Esophagus squamous epithelium (tissue), 5 donors: ENCODE measurements around the gene TK2. TPM values are rescaled to one million over a fixed set of nuclear protein-coding genes. Genes with fewer than 3 reads are reported as not detected.
"Not testable (repeated sequence)": the region's sequence is repeated elsewhere in the genome, so short reads cannot be mapped to it uniquely, and the experiment has no call there.

Experiments
- DNase-seq: peaks from one replicate; lab custom pipeline; 2025; lab: John Stamatoyannopoulos, UW
- H3K27ac ChIP-seq, 4 donors: fragments of 200-600 bp; sonication (generic); one replicate each; pipeline ENCODE4 v1.5.1; 2016 to 2019; ENCODE audit warnings: mild to moderate bottlenecking in 1 of 4
- H3K27me3 ChIP-seq, 4 donors: fragments of 200-600 bp; sonication (generic); 1 replicate in 3 of 4; 2 replicates in 1 of 4; pipeline versions ENCODE4 v1.5.1 to v1.6.0; 2017 to 2021; ENCODE audit warnings: antibody characterized with exemption in 1 of 4
- H3K36me3 ChIP-seq, 3 donors: fragments of 200-600 bp; sonication (generic); one replicate each; pipeline ENCODE4 v1.5.1; 2016 to 2019
- H3K4me1 ChIP-seq, 3 donors: fragments of 200-600 bp; sonication (generic); one replicate each; pipeline ENCODE4 v1.5.1; 2017 to 2019
- H3K4me3 ChIP-seq, 4 donors: fragments of 200-600 bp; sonication (generic); 1 replicate in 3 of 4; 2 replicates in 1 of 4; pipeline ENCODE4 v1.5.1; 2016 to 2019; ENCODE audit warnings: mild to moderate bottlenecking in 2 of 4, moderate library complexity in 1 of 4
- H3K9me3 ChIP-seq, 3 donors: fragments of 200-600 bp; sonication (generic); one replicate each; pipeline ENCODE4 v1.5.1; 2016 to 2019
- CTCF ChIP-seq, 6 experiments: fragments of 450-650 bp in 4 of 6; fragments of 200-600 bp in 2 of 6; sonication (generic) in 2 of 6; IDR thresholded peaks; one replicate each; pipeline ENCODE4 v1.5.1; 2016 to 2019; ENCODE audit warnings: antibody characterized with exemption in 6 of 6, mild to moderate bottlenecking in 4 of 6, moderate library complexity in 4 of 6
- POLR2A ChIP-seq, 4 donors: fragments of 450-650 bp; IDR thresholded peaks; one replicate each; pipeline ENCODE4 v1.6.1; 2017; ENCODE audit warnings: antibody characterized with exemption in 4 of 4, mild to moderate bottlenecking in 4 of 4, moderate library complexity in 3 of 4
- WGBS, 2 donors: methylation state at CpG; one replicate each; pipeline ENCODE4 v1.1.5; 2018; 5-methylcytosine and 5-hydroxymethylcytosine counted together
- intact Hi-C: fragments of 100-400 bp; cut with DNase I; formaldehyde crosslinking; loops from one replicate; pipeline ENCODE4 v1.15.0; 2022
- total RNA-seq, 4 donors: library from RNA; depleted of rRNA; stranded (reverse); fragments of >200 nt; gene quantifications; one replicate each; pipeline ENCODE4 v1.1.0, GENCODE V29; 2016
- donor health status: DM: yes; HTN: yes; CAD: no.

The TK2 gene
- total RNA-seq, 4 donors from 2014 or later = 5.6 to 22.5 (median 13.5) TPM

GRCh38 chr16:66467611-66468010, 82.3 kb downstream of the TK2 start:
- intact Hi-C loops = no loop called here
- no peaks in the 10 kb centered on the region for H3K36me3 ChIP-seq
- peaks cover 0 to 30% (median 0%) of the 10 kb centered on the region in 4 donors for H3K27me3 ChIP-seq
- no peaks in the 10 kb centered on the region for H3K4me1 ChIP-seq
- TF ChIP-seq CTCF (IDR thresholded peaks at IDR 0.05) (no peak), POLR2A (IDR thresholded peaks at IDR 0.05) (no peak)
- no peak for DNase-seq
- WGBS, 2 donors = 100% methylated on average over 2 of the region's 5 CpGs; no CpG with 5 or more reads in 1 of the 2 donors
- no peak overlapping the region for H3K27ac ChIP-seq
- no peak overlapping the region for H3K4me3 ChIP-seq
- no peaks in the 10 kb centered on the region for H3K9me3 ChIP-seq

GRCh38 chr16:66466636-66467035, 83.3 kb downstream of the TK2 start:
- H3K36me3 ChIP-seq, DNase-seq, H3K4me3 ChIP-seq, H3K27ac ChIP-seq, H3K9me3 ChIP-seq, intact Hi-C loops, H3K4me1 ChIP-seq: not testable (repeated sequence)
- WGBS, 2 donors = 84 to 98% methylated on average over 4 to 6 of the region's 6 CpGs
- H3K27me3 ChIP-seq = peaks cover 0 to 40% (median 0%) of the 10 kb centered on the region in 4 donors

GRCh38 chr16:66465946-66466345, 84.0 kb downstream of the TK2 start:
- H3K9me3 ChIP-seq, H3K36me3 ChIP-seq, H3K4me1 ChIP-seq, intact Hi-C loops, H3K4me3 ChIP-seq, H3K27ac ChIP-seq, DNase-seq: not testable (repeated sequence)
- 86 to 88% methylated on average over 5 to 6 of the region's 6 CpGs for WGBS, 2 donors
- H3K27me3 ChIP-seq = peaks cover 0 to 47% (median 0%) of the 10 kb centered on the region in 4 donors

GRCh38 chr16:66462912-66463311, 87.0 kb downstream of the TK2 start:
- WGBS, 2 donors = 33 to 36% methylated on average over 1 of the region's 1 CpG
- H3K4me3 ChIP-seq = no peak overlapping the region
- H3K36me3 ChIP-seq = no peaks in the 10 kb centered on the region
- peaks cover 0 to 68% (median 2%) of the 10 kb centered on the region in 4 donors for H3K27me3 ChIP-seq
- H3K4me1 ChIP-seq = no peaks in the 10 kb centered on the region
- H3K9me3 ChIP-seq = no peaks in the 10 kb centered on the region
- TF ChIP-seq POLR2A (IDR thresholded peaks at IDR 0.05) (no peak), CTCF (IDR thresholded peaks at IDR 0.05) (no peak)
- no peak overlapping the region for H3K27ac ChIP-seq
- intact Hi-C loops = no loop called here
- DNase-seq = no peak

- DNase-seq = no peak
- peaks cover 0 to 55% (median 2%) of the 10 kb centered on the region in 4 donors for H3K27me3 ChIP-seq
These were observed 89.2 kb downstream of the TK2 start for GRCh38 chr16:66460703-66461102.

GRCh38 chr16:66459878-66460277, 90.0 kb downstream of the TK2 start:
- TF ChIP-seq POLR2A (IDR thresholded peaks at IDR 0.05) = no peak
- TF ChIP-seq CTCF (IDR thresholded peaks at IDR 0.05) = no peak
- Histone ChIP-seq H3K4me1 (no peaks in the 10 kb centered on the region), H3K27me3 (peaks cover 0 to 55% (median 2%) of the 10 kb centered on the region in 4 donors), H3K4me3 (no peak overlapping the region), H3K36me3 (no peaks in the 10 kb centered on the region), H3K27ac (no peak overlapping the region), H3K9me3 (no peaks in the 10 kb centered on the region)
- no peak for DNase-seq
- intact Hi-C loops = no loop called here
- WGBS, 2 donors = 67 to 68% methylated on average over 2 to 4 of the region's 5 CpGs

More at GRCh38 chr16:66460703-66461102, 89.2 kb downstream of the TK2 start:
- H3K4me3 ChIP-seq = no peak overlapping the region
- no peak overlapping the region for H3K27ac ChIP-seq
- WGBS, 2 donors = 32 to 60% methylated on average over 1 of the region's 1 CpG
- TF ChIP-seq POLR2A (IDR thresholded peaks at IDR 0.05) = no peak
- TF ChIP-seq CTCF (IDR thresholded peaks at IDR 0.05) = no peak
- no peaks in the 10 kb centered on the region for H3K9me3 ChIP-seq
- H3K36me3 ChIP-seq = no peaks in the 10 kb centered on the region
- intact Hi-C loops = no loop called here
- no peaks in the 10 kb centered on the region for H3K4me1 ChIP-seq
